Upper lobe of left lung (tissue), 6 donors: ENCODE results near the gene CCDC127. TPM values are rescaled to one million over a fixed set of nuclear protein-coding genes. Genes with fewer than 3 reads are reported as not detected.

Experiments
- ATAC-seq, 2 donors: fragments of 200-7000 bp; cut with Tn5 transposase; one replicate each; pipeline ENCODE4 v1.9.1; 2022; ENCODE audit warnings: mild to moderate bottlenecking in 2 of 2, moderate library complexity in 2 of 2; ENCODE audit not compliant: low FRiP score in 2 of 2
- DNase-seq, 2 donors: peaks; one replicate each; pipeline ENCODE4 v3.0.0-alpha.2; 2019 to 2020
- H3K27ac ChIP-seq, 4 donors: fragments of 200-600 bp; sonication (generic); one replicate each; pipeline ENCODE4 v1.5.1; 2016 to 2019
- H3K27me3 ChIP-seq, 4 donors: fragments of 200-600 bp; sonication (generic); one replicate each; pipeline ENCODE4 v1.5.1; 2017 to 2019
- H3K36me3 ChIP-seq, 4 donors: fragments of 200-600 bp; sonication (generic); one replicate each; pipeline ENCODE4 v1.5.1; 2016 to 2019
- H3K4me1 ChIP-seq, 4 donors: fragments of 200-600 bp; sonication (generic); one replicate each; pipeline ENCODE4 v1.5.1; 2018 to 2019
- H3K4me3 ChIP-seq, 4 donors: fragments of 200-600 bp; sonication (generic); one replicate each; pipeline ENCODE4 v1.5.1; 2017 to 2019; ENCODE audit warnings: mild to moderate bottlenecking in 2 of 4, moderate library complexity in 1 of 4
- H3K9me3 ChIP-seq, 4 donors: fragments of 200-600 bp; sonication (generic); one replicate each; pipeline ENCODE4 v1.5.1; 2018 to 2019
- CTCF ChIP-seq, 6 experiments: fragments of 450-650 bp in 4 of 6; fragments of 200-600 bp in 2 of 6; sonication (generic) in 2 of 6; IDR thresholded peaks; one replicate each; pipeline ENCODE4 v1.5.1; 2016 to 2019; ENCODE audit warnings: antibody characterized with exemption in 6 of 6
- EP300 ChIP-seq, 4 donors: sonication (generic); formaldehyde crosslinking; IDR thresholded peaks; one replicate each; pipeline ENCODE4 v1.5.1; 2017; ENCODE audit warnings: antibody characterized with exemption in 4 of 4, control low read depth in 2 of 4
- POLR2A ChIP-seq, 4 donors: fragments of 450-650 bp; IDR thresholded peaks; one replicate each; pipeline ENCODE4 v1.5.1; 2016 to 2017; ENCODE audit warnings: antibody characterized with exemption in 4 of 4, mild to moderate bottlenecking in 2 of 4
- POLR2AphosphoS5 ChIP-seq, 2 donors: sonication (generic); formaldehyde crosslinking; IDR thresholded peaks; one replicate each; pipeline ENCODE4 v1.5.1; 2017; ENCODE audit warnings: antibody characterized with exemption in 2 of 2
- WGBS, 2 donors: methylation state at CpG; one replicate each; pipeline ENCODE4 v1.1.5; 2017 to 2018; 5-methylcytosine and 5-hydroxymethylcytosine counted together
- total RNA-seq, 6 donors: library from RNA; depleted of rRNA in 4 of 6; stranded (reverse); fragments of >200 nt in 4 of 6; gene quantifications; one replicate each; pipeline versions ENCODE4 v1.1.0 to v1.2.1, GENCODE V29; 2016 to 2021
- donor health status: DM: no; HTN: no; CAD: no; lungs with moderate emphysema.
- donor health status: DM: no; HTN: yes; CAD: no; lungs with severe emphysema.

CCDC127 gene
- total RNA-seq, 6 donors from 2014 or later = 3.1 to 8.5 (median 4.8) TPM

GRCh38 chr5:156411-157072 lies 61.4 kb downstream of the CCDC127 start:
- H3K9me3 ChIP-seq = no peaks in the 10 kb centered on the region
- no peaks in the 10 kb centered on the region for H3K36me3 ChIP-seq
- TF ChIP-seq CTCF (IDR thresholded peaks at IDR 0.05) (no peak), POLR2A (IDR thresholded peaks at IDR 0.05) (no peak), POLR2AphosphoS5 (IDR thresholded peaks at IDR 0.05) (no peak), EP300 (IDR thresholded peaks at IDR 0.05) (no peak)
- ATAC-seq (no peak), DNase-seq (no peak)
- 92 to 96% methylated on average over 4 to 15 of the region's 17 CpGs for WGBS, 2 donors
- no peaks in the 10 kb centered on the region for H3K4me1 ChIP-seq
- no peak overlapping the region for H3K4me3 ChIP-seq
- H3K27me3 ChIP-seq = no peaks in the 10 kb centered on the region
- no peak overlapping the region for H3K27ac ChIP-seq

GRCh38 chr5:155651-156410 lies 62.1 kb downstream of the CCDC127 start:
- Histone ChIP-seq H3K36me3 (no peaks in the 10 kb centered on the region), H3K9me3 (no peaks in the 10 kb centered on the region), H3K27ac (no peak overlapping the region), H3K27me3 (no peaks in the 10 kb centered on the region), H3K4me1 (no peaks in the 10 kb centered on the region), H3K4me3 (no peak overlapping the region)
- ATAC-seq (no peak), DNase-seq (no peak)
- WGBS, 2 donors = 85 to 86% methylated on average over 14 to 21 of the region's 23 CpGs
- TF ChIP-seq EP300 (IDR thresholded peaks at IDR 0.05) (no peak), POLR2AphosphoS5 (IDR thresholded peaks at IDR 0.05) (no peak), CTCF (IDR thresholded peaks at IDR 0.05) (no peak), POLR2A (IDR thresholded peaks at IDR 0.05) (no peak)

- Histone ChIP-seq H3K27me3 (no peaks in the 10 kb centered on the region), H3K36me3 (no peaks in the 10 kb centered on the region), H3K9me3 (no peaks in the 10 kb centered on the region), H3K4me1 (no peaks in the 10 kb centered on the region), H3K27ac (no peak overlapping the region), H3K4me3 (no peak overlapping the region)
- DNase-seq = no peak
- no peak for TF ChIP-seq POLR2AphosphoS5 (IDR thresholded peaks at IDR 0.05)
- TF ChIP-seq POLR2A (IDR thresholded peaks at IDR 0.05) = no peak
- TF ChIP-seq CTCF (IDR thresholded peaks at IDR 0.05) = no peak
- TF ChIP-seq EP300 (IDR thresholded peaks at IDR 0.05) = no peak
- no peak for ATAC-seq
- 92 to 95% methylated on average over 18 of the region's 18 CpGs for WGBS, 2 donors
These were observed 63.1 kb downstream of the CCDC127 start for GRCh38 chr5:154826-155225.

GRCh38 chr5:154236-154635 lies 63.7 kb downstream of the CCDC127 start:
- 84 to 86% methylated on average over 10 of the region's 10 CpGs for WGBS, 2 donors
- Histone ChIP-seq H3K27ac (no peak overlapping the region), H3K9me3 (no peaks in the 10 kb centered on the region), H3K4me3 (no peak overlapping the region), H3K36me3 (no peaks in the 10 kb centered on the region), H3K4me1 (no peaks in the 10 kb centered on the region), H3K27me3 (no peaks in the 10 kb centered on the region)
- ATAC-seq (no peak), DNase-seq (no peak)
- TF ChIP-seq EP300 (IDR thresholded peaks at IDR 0.05) (no peak), POLR2AphosphoS5 (IDR thresholded peaks at IDR 0.05) (no peak), POLR2A (IDR thresholded peaks at IDR 0.05) (no peak), CTCF (IDR thresholded peaks at IDR 0.05) (no peak)
